Upper lobe of left lung (tissue), 6 donors: ENCODE measurements around the gene SNX13. TPM values are rescaled to one million over a fixed set of nuclear protein-coding genes. Genes with fewer than 3 reads are reported as not detected.

Experiments
- ATAC-seq, 2 donors: fragments of 200-7000 bp; cut with Tn5 transposase; one replicate each; pipeline ENCODE4 v1.9.1; 2022; ENCODE audit warnings: mild to moderate bottlenecking in 2 of 2, moderate library complexity in 2 of 2; ENCODE audit not compliant: low FRiP score in 2 of 2
- DNase-seq, 2 donors: peaks; one replicate each; pipeline ENCODE4 v3.0.0-alpha.2; 2019 to 2020
- H3K27ac ChIP-seq, 4 donors: fragments of 200-600 bp; sonication (generic); one replicate each; pipeline ENCODE4 v1.5.1; 2016 to 2019
- H3K27me3 ChIP-seq, 4 donors: fragments of 200-600 bp; sonication (generic); one replicate each; pipeline ENCODE4 v1.5.1; 2017 to 2019
- H3K36me3 ChIP-seq, 4 donors: fragments of 200-600 bp; sonication (generic); one replicate each; pipeline ENCODE4 v1.5.1; 2016 to 2019
- H3K4me1 ChIP-seq, 4 donors: fragments of 200-600 bp; sonication (generic); one replicate each; pipeline ENCODE4 v1.5.1; 2018 to 2019
- H3K4me3 ChIP-seq, 4 donors: fragments of 200-600 bp; sonication (generic); one replicate each; pipeline ENCODE4 v1.5.1; 2017 to 2019; ENCODE audit warnings: mild to moderate bottlenecking in 2 of 4, moderate library complexity in 1 of 4
- H3K9me3 ChIP-seq, 4 donors: fragments of 200-600 bp; sonication (generic); one replicate each; pipeline ENCODE4 v1.5.1; 2018 to 2019
- EP300 ChIP-seq, 4 donors: sonication (generic); formaldehyde crosslinking; IDR thresholded peaks; one replicate each; pipeline ENCODE4 v1.5.1; 2017; ENCODE audit warnings: antibody characterized with exemption in 4 of 4, control low read depth in 2 of 4
- POLR2A ChIP-seq, 4 donors: fragments of 450-650 bp; IDR thresholded peaks; one replicate each; pipeline ENCODE4 v1.5.1; 2016 to 2017; ENCODE audit warnings: antibody characterized with exemption in 4 of 4, mild to moderate bottlenecking in 2 of 4
- POLR2AphosphoS5 ChIP-seq, 2 donors: sonication (generic); formaldehyde crosslinking; IDR thresholded peaks; one replicate each; pipeline ENCODE4 v1.5.1; 2017; ENCODE audit warnings: antibody characterized with exemption in 2 of 2
- WGBS, 2 donors: methylation state at CpG; one replicate each; pipeline ENCODE4 v1.1.5; 2017 to 2018; 5-methylcytosine and 5-hydroxymethylcytosine counted together
- total RNA-seq, 6 donors: library from RNA; depleted of rRNA in 4 of 6; stranded (reverse); fragments of >200 nt in 4 of 6; gene quantifications; one replicate each; pipeline versions ENCODE4 v1.1.0 to v1.2.1, GENCODE V29; 2016 to 2021
- TF ChIP-seq, protein P1 (sequence below), 6 experiments: fragments of 450-650 bp in 4 of 6; fragments of 200-600 bp in 2 of 6; sonication (generic) in 2 of 6; IDR thresholded peaks; one replicate each; pipeline ENCODE4 v1.5.1; 2016 to 2019; ENCODE audit warnings: antibody characterized with exemption in 6 of 6
- donor health status: DM: no; HTN: no; CAD: no; lungs with moderate emphysema.
- donor health status: DM: no; HTN: yes; CAD: no; lungs with severe emphysema.

The SNX13 gene, protein sequence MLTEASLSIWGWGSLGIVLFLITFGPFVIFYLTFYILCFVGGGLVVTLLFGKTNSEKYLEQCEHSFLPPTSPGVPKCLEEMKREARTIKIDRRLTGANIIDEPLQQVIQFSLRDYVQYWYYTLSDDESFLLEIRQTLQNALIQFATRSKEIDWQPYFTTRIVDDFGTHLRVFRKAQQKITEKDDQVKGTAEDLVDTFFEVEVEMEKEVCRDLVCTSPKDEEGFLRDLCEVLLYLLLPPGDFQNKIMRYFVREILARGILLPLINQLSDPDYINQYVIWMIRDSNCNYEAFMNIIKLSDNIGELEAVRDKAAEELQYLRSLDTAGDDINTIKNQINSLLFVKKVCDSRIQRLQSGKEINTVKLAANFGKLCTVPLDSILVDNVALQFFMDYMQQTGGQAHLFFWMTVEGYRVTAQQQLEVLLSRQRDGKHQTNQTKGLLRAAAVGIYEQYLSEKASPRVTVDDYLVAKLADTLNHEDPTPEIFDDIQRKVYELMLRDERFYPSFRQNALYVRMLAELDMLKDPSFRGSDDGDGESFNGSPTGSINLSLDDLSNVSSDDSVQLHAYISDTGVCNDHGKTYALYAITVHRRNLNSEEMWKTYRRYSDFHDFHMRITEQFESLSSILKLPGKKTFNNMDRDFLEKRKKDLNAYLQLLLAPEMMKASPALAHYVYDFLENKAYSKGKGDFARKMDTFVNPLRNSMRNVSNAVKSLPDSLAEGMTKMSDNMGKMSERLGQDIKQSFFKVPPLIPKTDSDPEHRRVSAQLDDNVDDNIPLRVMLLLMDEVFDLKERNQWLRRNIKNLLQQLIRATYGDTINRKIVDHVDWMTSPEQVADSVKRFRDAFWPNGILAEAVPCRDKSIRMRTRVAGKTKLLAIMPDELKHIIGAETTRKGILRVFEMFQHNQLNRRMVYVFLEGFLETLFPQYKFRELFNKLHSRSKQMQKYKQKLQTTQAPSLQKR
- 100 to 1,000 TPM in 1 of 6 donors, 10 to 100 TPM in 5; 17.1 to 195 (median 53.3) TPM for total RNA-seq

- no peak for TF ChIP-seq EP300 (IDR thresholded peaks at IDR 0.05)
- peak in 3 of 4 donors; percentile 68 to 92 (median 83) for TF ChIP-seq POLR2A (IDR thresholded peaks at IDR 0.05)
- peak; percentile 92 to 93 for TF ChIP-seq POLR2AphosphoS5 (IDR thresholded peaks at IDR 0.05)
- TF ChIP-seq, protein P1, sequence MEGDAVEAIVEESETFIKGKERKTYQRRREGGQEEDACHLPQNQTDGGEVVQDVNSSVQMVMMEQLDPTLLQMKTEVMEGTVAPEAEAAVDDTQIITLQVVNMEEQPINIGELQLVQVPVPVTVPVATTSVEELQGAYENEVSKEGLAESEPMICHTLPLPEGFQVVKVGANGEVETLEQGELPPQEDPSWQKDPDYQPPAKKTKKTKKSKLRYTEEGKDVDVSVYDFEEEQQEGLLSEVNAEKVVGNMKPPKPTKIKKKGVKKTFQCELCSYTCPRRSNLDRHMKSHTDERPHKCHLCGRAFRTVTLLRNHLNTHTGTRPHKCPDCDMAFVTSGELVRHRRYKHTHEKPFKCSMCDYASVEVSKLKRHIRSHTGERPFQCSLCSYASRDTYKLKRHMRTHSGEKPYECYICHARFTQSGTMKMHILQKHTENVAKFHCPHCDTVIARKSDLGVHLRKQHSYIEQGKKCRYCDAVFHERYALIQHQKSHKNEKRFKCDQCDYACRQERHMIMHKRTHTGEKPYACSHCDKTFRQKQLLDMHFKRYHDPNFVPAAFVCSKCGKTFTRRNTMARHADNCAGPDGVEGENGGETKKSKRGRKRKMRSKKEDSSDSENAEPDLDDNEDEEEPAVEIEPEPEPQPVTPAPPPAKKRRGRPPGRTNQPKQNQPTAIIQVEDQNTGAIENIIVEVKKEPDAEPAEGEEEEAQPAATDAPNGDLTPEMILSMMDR (IDR thresholded peaks at IDR 0.05) = peak in 3 of 6 experiments; percentile 37 to 43 (median 40)
- ATAC-seq = peak; percentile 98 to 99
- DNase-seq = peak; percentile 94 to 98
- Histone ChIP-seq H3K36me3 (no peaks in the 10 kb centered on the region), H3K4me1 (peaks cover 15 to 37% (median 18%) of the 10 kb centered on the region in 4 donors), H3K27ac (peak within 1 kb of the TSS; percentile 98 to 99 (median 98)), H3K4me3 (peak within 1 kb of the TSS; percentile 72 to 89 (median 80)), H3K9me3 (no peaks in the 10 kb centered on the region), H3K27me3 (no peaks in the 10 kb centered on the region)
- WGBS, 2 donors = 0 to 1% methylated on average over 13 to 46 of the region's 66 CpGs
Observed at GRCh38 chr7:17940302-17940883, at the start of gene SNX13. Gene SNX13, minus strand, starts transcription at chr7:17940494. Its CDS starts 199 bp downstream, at chr7:17940295.

DNA sequence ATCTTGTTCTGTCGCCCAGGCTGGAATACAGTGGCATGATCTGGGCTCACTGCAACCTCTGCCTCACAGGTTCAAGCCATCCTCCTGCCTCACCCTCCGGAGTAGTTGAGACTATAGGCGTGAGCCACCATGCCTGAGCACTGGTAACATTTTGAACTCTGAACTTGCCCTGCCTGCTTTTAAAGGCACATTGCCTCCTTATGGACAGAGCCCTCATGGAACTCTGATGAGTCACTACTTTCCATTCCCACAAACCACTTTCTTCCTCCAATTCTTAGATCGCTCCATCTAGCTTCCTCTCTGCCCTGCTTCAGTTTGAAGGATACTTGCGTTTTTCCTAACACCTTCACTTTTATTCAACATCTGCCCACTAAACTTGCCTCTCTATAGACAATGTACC lies 49.3 kb upstream of the SNX13 start:
- H3K4me1 ChIP-seq = peaks cover 0 to 11% (median 0%) of the 10 kb centered on the region in 4 donors
- DNase-seq (no peak), ATAC-seq (peak in 1 of 2 donors; percentile 38)
- H3K27ac ChIP-seq = no peak overlapping the region
- H3K36me3 ChIP-seq = no peaks in the 10 kb centered on the region
- H3K9me3 ChIP-seq = no peaks in the 10 kb centered on the region
- TF ChIP-seq EP300 (IDR thresholded peaks at IDR 0.05) = no peak
- no peak for TF ChIP-seq POLR2A (IDR thresholded peaks at IDR 0.05)
- no peak for TF ChIP-seq POLR2AphosphoS5 (IDR thresholded peaks at IDR 0.05)
- TF ChIP-seq, protein P1 (IDR thresholded peaks at IDR 0.05) = no peak
- 84 to 91% methylated on average over 5 of the region's 5 CpGs for WGBS, 2 donors
- H3K27me3 ChIP-seq = no peaks in the 10 kb centered on the region
- no peak overlapping the region for H3K4me3 ChIP-seq

DNA sequence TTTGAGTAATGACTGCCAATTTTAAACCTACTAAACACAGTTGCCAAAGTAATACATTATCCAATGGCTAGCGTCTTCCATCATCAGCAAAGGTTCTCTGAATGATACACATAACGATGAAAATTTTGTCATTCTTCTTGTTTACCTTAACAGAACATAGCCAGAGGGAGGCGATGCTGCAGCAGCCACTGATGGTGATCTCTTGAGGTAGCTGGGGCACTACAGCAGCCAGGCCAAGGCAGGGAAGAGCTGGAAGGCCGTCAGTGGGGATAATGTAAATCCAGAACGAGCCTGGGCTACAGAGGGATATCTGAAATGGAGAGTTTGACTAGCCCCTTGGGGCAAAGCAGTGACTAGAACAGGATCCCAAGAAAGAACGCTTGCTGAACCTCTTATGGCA lies 48.6 kb upstream of the SNX13 start:
- no peak for TF ChIP-seq EP300 (IDR thresholded peaks at IDR 0.05)
- no peak for TF ChIP-seq POLR2A (IDR thresholded peaks at IDR 0.05)
- TF ChIP-seq, protein P1 (IDR thresholded peaks at IDR 0.05) = no peak
- TF ChIP-seq POLR2AphosphoS5 (IDR thresholded peaks at IDR 0.05) = no peak
- WGBS, 2 donors = 89 to 91% methylated on average over 6 of the region's 6 CpGs
- Histone ChIP-seq H3K27ac (no peak overlapping the region), H3K27me3 (no peaks in the 10 kb centered on the region), H3K4me1 (peaks cover 0 to 11% (median 0%) of the 10 kb centered on the region in 4 donors), H3K9me3 (no peaks in the 10 kb centered on the region), H3K36me3 (no peaks in the 10 kb centered on the region), H3K4me3 (no peak overlapping the region)
- no peak for ATAC-seq
- no peak for DNase-seq

DNA sequence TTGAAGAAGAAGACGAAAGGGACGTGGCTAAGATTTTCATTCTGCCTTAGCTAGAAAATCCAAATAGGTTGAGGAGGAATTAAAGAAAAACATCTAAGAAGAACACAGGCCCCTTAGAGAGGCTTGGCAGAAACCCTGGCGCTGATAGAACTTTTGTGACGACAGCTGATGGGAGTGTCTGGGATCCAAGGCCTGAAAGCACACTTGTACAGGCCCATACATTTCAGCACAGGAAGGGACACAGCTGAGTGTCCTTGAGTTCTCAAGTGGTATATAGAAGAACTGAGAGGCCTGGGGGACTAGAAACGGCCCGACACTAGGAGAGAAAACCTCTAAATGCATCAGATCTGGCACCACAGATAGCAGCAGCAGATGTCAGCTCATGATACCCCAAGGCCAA lies 47.8 kb upstream of the SNX13 start:
- Histone ChIP-seq H3K27ac (peak overlapping the region in 1 of 4 donors; percentile 9), H3K4me3 (no peak overlapping the region), H3K36me3 (no peaks in the 10 kb centered on the region), H3K4me1 (peaks cover 0 to 11% (median 0%) of the 10 kb centered on the region in 4 donors), H3K27me3 (no peaks in the 10 kb centered on the region), H3K9me3 (no peaks in the 10 kb centered on the region)
- TF ChIP-seq EP300 (IDR thresholded peaks at IDR 0.05) (peak in 1 of 4 donors; percentile 39), POLR2AphosphoS5 (IDR thresholded peaks at IDR 0.05) (peak in 1 of 2 donors; percentile 18)
- TF ChIP-seq, protein P1 (IDR thresholded peaks at IDR 0.05) = no peak
- DNase-seq (peak in 1 of 2 donors; percentile 79), ATAC-seq (peak; percentile 46 to 80)
- WGBS, 2 donors = 66 to 68% methylated on average over 6 of the region's 6 CpGs
